ENCODE measurements around the gene UBAP1.
"Not testable (repeated sequence)": the region's sequence is repeated elsewhere in the genome, so short reads cannot be mapped to it uniquely, and the experiment has no call there.

Gene UBAP1

GRCh38 chr9:34179213-34180136 is 632 bp downstream of the UBAP1 start:
- DNase-seq: no peak

- DNase-seq: no peak
Measured at GRCh38 chr9:34185778-34186551, 7.1 kb downstream of the UBAP1 start.

- no peak for DNase-seq
Measured at GRCh38 chr9:34187891-34188240, 9.0 kb downstream of the UBAP1 start.

GRCh38 chr9:34190996-34191892 is 12.4 kb downstream of the UBAP1 start:
- no peak for DNase-seq

GRCh38 chr9:34195143-34195542 is 16.3 kb downstream of the UBAP1 start:
- no peak for DNase-seq

GRCh38 chr9:34197286-34197685 is 18.4 kb downstream of the UBAP1 start:
- DNase-seq: not testable (repeated sequence)

GRCh38 chr9:34197756-34198711 is 19.2 kb downstream of the UBAP1 start:
- no peak for DNase-seq

GRCh38 chr9:34200092-34200491 is 21.2 kb downstream of the UBAP1 start:
- no peak for DNase-seq

GRCh38 chr9:34203275-34203991 is 24.6 kb downstream of the UBAP1 start:
- no peak for DNase-seq

- DNase-seq: no peak
Measured at GRCh38 chr9:34203992-34204635, 25.3 kb downstream of the UBAP1 start.

- no peak for DNase-seq
Measured at GRCh38 chr9:34205102-34205501, 26.3 kb downstream of the UBAP1 start.

GRCh38 chr9:34206561-34206960 is 27.7 kb downstream of the UBAP1 start:
- no peak for DNase-seq

GRCh38 chr9:34211395-34211794 is 32.6 kb downstream of the UBAP1 start:
- no peak for DNase-seq

- not testable (repeated sequence) for DNase-seq
Measured at GRCh38 chr9:34214354-34215000, 35.6 kb downstream of the UBAP1 start.

GRCh38 chr9:34216325-34216724 is 37.5 kb downstream of the UBAP1 start:
- DNase-seq: no peak

GRCh38 chr9:34217015-34217414 is 38.2 kb downstream of the UBAP1 start:
- DNase-seq: not testable (repeated sequence)

GRCh38 chr9:34218446-34218845 is 39.6 kb downstream of the UBAP1 start:
- no peak for DNase-seq

- DNase-seq: no peak
Measured at GRCh38 chr9:34219421-34219820, 40.6 kb downstream of the UBAP1 start.

- DNase-seq: no peak
Measured at GRCh38 chr9:34220218-34220617, 41.4 kb downstream of the UBAP1 start.

GRCh38 chr9:34224349-34224748 is 45.5 kb downstream of the UBAP1 start:
- DNase-seq: no peak

Data from cortex of kidney (tissue), 1 donor.